GM21423 (cell line): ENCODE measurements around the gene CEP72.
"Not testable (repeated sequence)": the region's sequence is repeated elsewhere in the genome, so short reads cannot be mapped to it uniquely, and the experiment has no call there.

Experiments
- ATAC-seq: cut with Tn5 transposase; IDR thresholded peaks from one replicate; pipeline ENCODE4 v1.9.1; 2021; ENCODE audit warnings: mild to moderate bottlenecking, moderate library complexity; ENCODE audit not compliant: unreplicated experiment

The CEP72 gene

GRCh38 chr5:612498-613424, 621 bp downstream of the CEP72 start:
- peak; percentile 27 for ATAC-seq

- no peak for ATAC-seq
These were observed 4.4 kb downstream of the CEP72 start for GRCh38 chr5:616484-617039.

- no peak for ATAC-seq
These were observed 5.8 kb downstream of the CEP72 start for GRCh38 chr5:617896-618295.

- ATAC-seq: no peak
These were observed 6.3 kb downstream of the CEP72 start for GRCh38 chr5:618450-618849.

GRCh38 chr5:619444-619843, 7.3 kb downstream of the CEP72 start:
- ATAC-seq: no peak

GRCh38 chr5:620152-620551, 8.0 kb downstream of the CEP72 start:
- no peak for ATAC-seq

GRCh38 chr5:620586-621180, 8.5 kb downstream of the CEP72 start:
- ATAC-seq: no peak

GRCh38 chr5:621341-621761, 9.2 kb downstream of the CEP72 start:
- ATAC-seq: no peak

GRCh38 chr5:622359-622758, 10.2 kb downstream of the CEP72 start:
- ATAC-seq: no peak

- no peak for ATAC-seq
These were observed 10.9 kb downstream of the CEP72 start for GRCh38 chr5:622946-623522.

- ATAC-seq: no peak
These were observed 11.4 kb downstream of the CEP72 start for GRCh38 chr5:623531-623930.

- ATAC-seq: no peak
These were observed 12.2 kb downstream of the CEP72 start for GRCh38 chr5:624118-624950.

- no peak for ATAC-seq
These were observed 12.8 kb downstream of the CEP72 start for GRCh38 chr5:624951-625230.

GRCh38 chr5:625516-625915, 13.4 kb downstream of the CEP72 start:
- ATAC-seq: no peak

GRCh38 chr5:626850-627249, 14.7 kb downstream of the CEP72 start:
- ATAC-seq: no peak

- no peak for ATAC-seq
These were observed 15.7 kb downstream of the CEP72 start for GRCh38 chr5:627840-628239.

- not testable (repeated sequence) for ATAC-seq
These were observed 16.4 kb downstream of the CEP72 start for GRCh38 chr5:628351-629205.

- no peak for ATAC-seq
These were observed 21.4 kb downstream of the CEP72 start for GRCh38 chr5:633501-633955.

- ATAC-seq: no peak
These were observed 22.1 kb downstream of the CEP72 start for GRCh38 chr5:634191-634590.
